Neural progenitor cell (in vitro differentiated cells): ENCODE data around the gene CHD2. TPM values are rescaled to one million over a fixed set of nuclear protein-coding genes. Genes with fewer than 3 reads are reported as not detected.

Source experiments
- DNase-seq: peaks from one replicate; pipeline ENCODE4 v3.0.0-alpha.2; 2016; ENCODE audit warnings: low spot score
- H2AFZ ChIP-seq: fragments of 200-600 bp; sonication (generic); replicated peaks from 2 replicates; pipeline ENCODE4 v1.6.1; 2016; ENCODE audit warnings: antibody characterized with exemption
- H3F3A ChIP-seq: fragments of 200-600 bp; sonication (generic); 2 replicates; pipeline ENCODE4 v1.6.1; 2016; ENCODE audit warnings: antibody characterized with exemption, low read depth
- H3K27ac ChIP-seq: fragments of 200-600 bp; sonication (generic); 2 replicates; pipeline ENCODE4 v1.5.1; 2016; ENCODE audit warnings: mild to moderate bottlenecking
- H3K27me3 ChIP-seq: fragments of 200-600 bp; sonication (generic); 2 replicates; pipeline ENCODE4 v1.6.1; 2016; ENCODE audit warnings: mild to moderate bottlenecking, moderate library complexity
- H3K36me3 ChIP-seq: fragments of 200-600 bp; sonication (generic); 2 replicates; pipeline ENCODE4 v1.5.1; 2016
- H3K4me1 ChIP-seq: fragments of 200-600 bp; sonication (generic); 2 replicates; pipeline ENCODE4 v1.6.1; 2016; ENCODE audit warnings: mixed run types
- H3K4me2 ChIP-seq: fragments of 200-600 bp; sonication (generic); 2 replicates; pipeline ENCODE4 v1.6.1; 2016
- H3K4me3 ChIP-seq: fragments of 200-600 bp; sonication (generic); 2 replicates; pipeline ENCODE4 v1.5.1; 2016
- H3K79me2 ChIP-seq: fragments of 200-600 bp; sonication (generic); 2 replicates; pipeline ENCODE4 v1.6.1; 2016; ENCODE audit warnings: low read depth
- H3K9ac ChIP-seq: fragments of 200-600 bp; sonication (generic); 2 replicates; pipeline ENCODE4 v1.6.1; 2016
- H3K9me3 ChIP-seq: fragments of 200-600 bp; sonication (generic); 2 replicates; pipeline ENCODE4 v1.5.1; 2016; ENCODE audit warnings: low read depth
- H4K20me1 ChIP-seq: fragments of 200-600 bp; sonication (generic); 2 replicates; pipeline ENCODE4 v1.6.1; 2016; ENCODE audit warnings: low read depth
- H3K27ac Mint-ChIP-seq: 3 replicates; pipeline ENCODE4 v1.8.0; 2021; ENCODE audit warnings: mixed read lengths
- H3K27me3 Mint-ChIP-seq: 2 replicates; pipeline ENCODE4 v1.8.0; 2022; ENCODE audit warnings: low read depth, mild to moderate bottlenecking, inconsistent platforms, moderate library complexity, mixed read lengths; ENCODE audit not compliant: insufficient read depth
- H3K36me3 Mint-ChIP-seq: 3 replicates; pipeline ENCODE4 v1.8.0; 2021; ENCODE audit warnings: mixed read lengths
- H3K4me1 Mint-ChIP-seq: 3 replicates; pipeline ENCODE4 v1.8.0; 2021; ENCODE audit warnings: mixed read lengths
- H3K4me3 Mint-ChIP-seq: 3 replicates; pipeline ENCODE4 v1.8.0; 2021; ENCODE audit warnings: mild to moderate bottlenecking, moderate library complexity, mixed read lengths
- H3K9me3 Mint-ChIP-seq: 3 replicates; pipeline ENCODE4 v1.8.0; 2020; ENCODE audit warnings: mixed read lengths
- CTCF ChIP-seq: fragments of 200-600 bp; sonication (generic); IDR thresholded peaks from 2 replicates; pipeline ENCODE4 v1.5.1; 2017; ENCODE audit warnings: antibody characterized with exemption, mild to moderate bottlenecking
- EZH2 ChIP-seq: fragments of 200-600 bp; sonication (generic); IDR thresholded peaks from 2 replicates; pipeline ENCODE4 v1.6.1; 2017; ENCODE audit warnings: antibody characterized with exemption, mild to moderate bottlenecking, moderate library complexity
- EZH2phosphoT487 ChIP-seq: fragments of 200-600 bp; sonication (generic); IDR thresholded peaks from 2 replicates; pipeline ENCODE4 v1.6.1; 2017; ENCODE audit warnings: antibody characterized with exemption
- total RNA-seq: library from RNA; depleted of rRNA; stranded (reverse); fragments of >200 nt; gene quantifications from 2 replicates; pipeline ENCODE4 v1.2.3, GENCODE V29; 2015; ENCODE audit warnings: low replicate concordance

The CHD2 gene
- total RNA-seq, 1 donor from 2014 or later = 128 TPM

- H4K20me1 ChIP-seq = peaks cover 11% of the 10 kb centered on the region
- no peak overlapping the region for H3K9ac ChIP-seq
- TF ChIP-seq CTCF (no peak), EZH2 (no peak), EZH2phosphoT487 (no peak)
- peaks cover 61% of the 10 kb centered on the region for H3K36me3 ChIP-seq
- H3K4me3 ChIP-seq = no peak overlapping the region
- H3K4me2 ChIP-seq = no peak overlapping the region
- H3K27me3 Mint-ChIP-seq = peaks cover 2% of the 10 kb centered on the region
- no peak for DNase-seq
- H3K79me2 ChIP-seq = no peaks in the 10 kb centered on the region
- H3K4me3 Mint-ChIP-seq = no peak overlapping the region
- peaks cover 59% of the 10 kb centered on the region for H3K36me3 Mint-ChIP-seq
- H3K27ac Mint-ChIP-seq = no peak overlapping the region
- no peaks in the 10 kb centered on the region for H3K9me3 ChIP-seq
- H3K4me1 Mint-ChIP-seq = no peaks in the 10 kb centered on the region
- H3K4me1 ChIP-seq = no peaks in the 10 kb centered on the region
- H3F3A ChIP-seq = peaks cover 14% of the 10 kb centered on the region
- H3K27ac ChIP-seq = no peak overlapping the region
- no peaks in the 10 kb centered on the region for H3K9me3 Mint-ChIP-seq
- no peak overlapping the region for H2AFZ ChIP-seq
- H3K27me3 ChIP-seq = no peaks in the 10 kb centered on the region
These were observed 112.7 kb downstream of the CHD2 start for GRCh38 chr15:93012786-93013185.

- H3K9me3 ChIP-seq = no peaks in the 10 kb centered on the region
- no peaks in the 10 kb centered on the region for H3K4me1 Mint-ChIP-seq
- H3K27ac Mint-ChIP-seq = no peak overlapping the region
- peaks cover 54% of the 10 kb centered on the region for H3K36me3 ChIP-seq
- H3K9ac ChIP-seq = no peak overlapping the region
- no peak overlapping the region for H3K4me3 Mint-ChIP-seq
- peaks cover 25% of the 10 kb centered on the region for H3F3A ChIP-seq
- no peaks in the 10 kb centered on the region for H3K27me3 ChIP-seq
- H3K27ac ChIP-seq = no peak overlapping the region
- peaks cover 27% of the 10 kb centered on the region for H3K79me2 ChIP-seq
- TF ChIP-seq CTCF = no peak
- H3K4me3 ChIP-seq = no peak overlapping the region
- H3K4me2 ChIP-seq = no peak overlapping the region
- DNase-seq = no peak
- H2AFZ ChIP-seq = no peak overlapping the region
- no peaks in the 10 kb centered on the region for H3K9me3 Mint-ChIP-seq
- H3K4me1 ChIP-seq = no peaks in the 10 kb centered on the region
- peaks cover 21% of the 10 kb centered on the region for H4K20me1 ChIP-seq
- H3K36me3 Mint-ChIP-seq = peaks cover 68% of the 10 kb centered on the region
- H3K27me3 Mint-ChIP-seq = peaks cover 2% of the 10 kb centered on the region
These were observed 117.4 kb downstream of the CHD2 start for GRCh38 chr15:93017526-93017925.

GRCh38 chr15:93018574-93018973 is 118.5 kb downstream of the CHD2 start:
- Histone ChIP-seq H4K20me1 (peaks cover 30% of the 10 kb centered on the region), H3K4me1 (no peaks in the 10 kb centered on the region), H3K4me3 (no peak overlapping the region), H3F3A (peaks cover 25% of the 10 kb centered on the region), H3K4me2 (no peak overlapping the region), H3K9ac (no peak overlapping the region), H2AFZ (no peak overlapping the region), H3K27me3 (no peaks in the 10 kb centered on the region), H3K27ac (no peak overlapping the region), H3K79me2 (peaks cover 36% of the 10 kb centered on the region), H3K9me3 (no peaks in the 10 kb centered on the region), H3K36me3 (peaks cover 59% of the 10 kb centered on the region)
- TF ChIP-seq CTCF (peak; percentile 34), EZH2 (no peak), EZH2phosphoT487 (no peak)
- peak; percentile 32 for DNase-seq
- Mint-ChIP-seq H3K4me1 (no peaks in the 10 kb centered on the region), H3K27ac (no peak overlapping the region), H3K36me3 (peaks cover 70% of the 10 kb centered on the region), H3K4me3 (no peak overlapping the region), H3K27me3 (no peaks in the 10 kb centered on the region), H3K9me3 (no peaks in the 10 kb centered on the region)

GRCh38 chr15:93019090-93019489 is 119.0 kb downstream of the CHD2 start:
- no peak overlapping the region for H3K27ac ChIP-seq
- peaks cover 41% of the 10 kb centered on the region for H3K79me2 ChIP-seq
- H2AFZ ChIP-seq = no peak overlapping the region
- no peak overlapping the region for H3K4me3 Mint-ChIP-seq
- H3K4me3 ChIP-seq = no peak overlapping the region
- H3K36me3 ChIP-seq = peaks cover 63% of the 10 kb centered on the region
- H3K9me3 ChIP-seq = no peaks in the 10 kb centered on the region
- no peaks in the 10 kb centered on the region for H3K27me3 ChIP-seq
- no peak overlapping the region for H3K4me2 ChIP-seq
- H3K27ac Mint-ChIP-seq = no peak overlapping the region
- H3K9me3 Mint-ChIP-seq = no peaks in the 10 kb centered on the region
- H3K27me3 Mint-ChIP-seq = no peaks in the 10 kb centered on the region
- peaks cover 33% of the 10 kb centered on the region for H4K20me1 ChIP-seq
- no peak for TF ChIP-seq EZH2phosphoT487
- TF ChIP-seq EZH2 = no peak
- no peak for TF ChIP-seq CTCF
- H3F3A ChIP-seq = peaks cover 23% of the 10 kb centered on the region
- H3K36me3 Mint-ChIP-seq = peaks cover 74% of the 10 kb centered on the region
- no peaks in the 10 kb centered on the region for H3K4me1 Mint-ChIP-seq
- H3K4me1 ChIP-seq = no peaks in the 10 kb centered on the region
- no peak for DNase-seq
- H3K9ac ChIP-seq = no peak overlapping the region
